ENCODE results near the gene LPCAT2.

GRCh38 chr16:55588799-55589198 lies 79.9 kb downstream of the LPCAT2 start:
- TF ChIP-seq POLR2A (IDR thresholded peaks at IDR 0.05; ENCODE audit: low read depth, low read length) = no peak
- no peak for TF ChIP-seq POLR2AphosphoS5 (IDR thresholded peaks at IDR 0.05; ENCODE audit: low read depth, low read length)
- TF ChIP-seq TAF1 (IDR thresholded peaks at IDR 0.05; ENCODE audit: low read depth, low read length) = no peak
- no peak for TF ChIP-seq POU2F2 (IDR thresholded peaks at IDR 0.05; ENCODE audit: low read depth, low read length)
- TF ChIP-seq PAX5 (IDR thresholded peaks at IDR 0.05; ENCODE audit: insufficient read depth, low read length, severe bottlenecking) = no peak

Measured in GM12891 (cell line).